Testis (tissue), 2 donors: ENCODE measurements around the gene ARMH4.

Source experiments
- CTCF ChIP-seq, 3 experiments: fragments of 450-650 bp in 2 of 3; fragments of 200-600 bp in 1 of 3; sonication (generic) in 1 of 3; IDR thresholded peaks; one replicate each; pipeline ENCODE4 v1.5.1; 2016 to 2019; ENCODE audit warnings: antibody characterized with exemption in 3 of 3, mild to moderate bottlenecking in 2 of 3, moderate library complexity in 1 of 3
- POLR2A ChIP-seq: fragments of 450-650 bp; IDR thresholded peaks from one replicate; pipeline ENCODE4 v1.6.1; 2017; ENCODE audit warnings: antibody characterized with exemption, mild to moderate bottlenecking, moderate library complexity

GRCh38 chr14:58193542-58193941 lies 41.5 kb upstream of the ARMH4 start:
- no peak for TF ChIP-seq CTCF (IDR thresholded peaks at IDR 0.05)
- no peak for TF ChIP-seq POLR2A
